H4 (cell line): Measurements from ENCODE around the gene DNER. TPM values are rescaled to one million over a fixed set of nuclear protein-coding genes. Genes with fewer than 3 reads are reported as not detected.
"Not testable (repeated sequence)": the region's sequence is repeated elsewhere in the genome, so short reads cannot be mapped to it uniquely, and the experiment has no call there.

ENCODE experiments used
- DNase-seq: peaks from one replicate; pipeline ENCODE4 v3.0.0-alpha.2; 2015; ENCODE audit warnings: low spot score
- total RNA-seq: library from RNA; depleted of rRNA; stranded (reverse); fragments of >200 nt; shearing (Covaris generic); gene quantifications from 2 replicates; pipeline ENCODE4 v1.2.3, GENCODE V29; 2014

The DNER gene
- total RNA-seq, 1 experiment from 2014 or later, result 8.7 TPM

DNA sequence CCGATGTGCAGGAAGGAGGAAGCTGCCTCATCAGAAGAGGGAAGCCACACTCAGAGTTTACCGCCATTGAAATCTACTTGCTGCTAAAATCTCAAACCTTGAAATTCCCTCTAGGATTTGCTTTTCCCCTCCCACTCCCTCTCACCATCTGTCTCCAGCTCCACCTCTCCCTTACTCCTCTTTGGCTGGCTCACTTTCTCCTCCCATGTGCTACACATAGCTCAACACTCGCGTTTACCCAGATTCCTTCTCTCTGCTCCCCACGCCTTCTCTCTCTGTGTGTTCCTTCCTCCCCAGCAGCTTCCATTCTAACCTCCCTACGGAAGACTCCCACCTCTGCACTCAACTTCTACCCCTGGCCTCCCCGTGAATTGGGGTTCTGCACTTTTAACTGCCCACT, 143.1 kb downstream of the DNER start:
- no peak for DNase-seq

DNA sequence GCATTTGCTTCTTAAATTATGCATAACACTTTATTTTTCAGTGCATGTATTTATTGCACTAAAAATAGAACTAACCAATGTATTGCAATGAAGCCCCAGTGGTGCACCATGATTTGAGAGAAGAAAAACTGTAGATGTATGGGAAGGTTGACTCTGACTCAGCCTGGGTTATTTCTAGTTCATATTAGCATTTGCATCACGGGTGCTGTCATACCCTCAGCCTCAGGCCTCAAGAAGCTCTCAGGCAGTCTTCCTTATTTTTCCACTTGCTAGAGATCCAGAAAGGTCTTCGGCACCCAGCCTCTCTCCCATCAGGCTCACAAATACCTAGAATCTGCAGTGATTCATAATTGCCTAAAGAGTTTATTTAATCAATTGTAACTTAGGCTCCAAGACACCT, 148.0 kb downstream of the DNER start:
- no peak for DNase-seq

DNA sequence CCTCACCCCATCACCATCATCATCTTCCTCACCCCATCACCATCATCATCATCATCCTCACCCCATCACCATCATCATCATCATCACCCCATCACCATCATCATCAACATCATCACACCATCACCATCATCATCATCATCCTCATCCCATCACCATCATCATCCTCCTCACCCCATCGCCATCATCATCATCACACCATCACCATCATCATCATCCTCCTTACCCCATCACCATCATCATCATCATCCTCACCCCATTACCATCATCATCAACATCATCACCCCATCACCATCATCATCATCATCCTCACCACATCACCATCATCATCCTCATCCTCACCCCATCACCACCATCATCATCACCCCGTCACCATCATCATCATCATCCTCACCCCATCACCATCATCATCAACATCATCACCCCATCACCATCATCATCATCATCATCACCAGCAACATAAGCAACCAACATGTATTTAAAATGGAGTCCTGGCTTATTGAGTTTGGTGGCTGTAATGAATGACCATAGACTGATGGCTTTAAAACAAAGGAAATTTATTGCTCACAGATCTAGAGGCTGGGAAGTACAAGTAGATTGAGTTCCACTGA, 150.0 kb downstream of the DNER start:
- DNase-seq, result no peak

DNA sequence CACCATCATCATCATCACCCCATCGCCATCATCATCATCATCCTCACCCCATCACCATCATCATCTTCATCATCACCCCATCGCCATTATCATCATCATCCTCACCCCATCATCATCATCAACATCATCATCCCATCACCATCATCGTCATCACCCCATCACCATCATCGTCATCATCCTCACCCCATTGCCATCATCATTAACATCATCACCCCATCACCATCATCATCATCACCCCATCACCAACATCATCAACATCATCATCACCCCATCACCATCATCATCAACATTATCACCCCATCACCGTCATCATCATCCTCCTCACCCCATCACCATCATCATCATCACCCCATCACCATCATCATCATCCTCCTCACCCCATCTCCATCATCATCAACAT, 151.0 kb downstream of the DNER start:
- no peak for DNase-seq

DNA sequence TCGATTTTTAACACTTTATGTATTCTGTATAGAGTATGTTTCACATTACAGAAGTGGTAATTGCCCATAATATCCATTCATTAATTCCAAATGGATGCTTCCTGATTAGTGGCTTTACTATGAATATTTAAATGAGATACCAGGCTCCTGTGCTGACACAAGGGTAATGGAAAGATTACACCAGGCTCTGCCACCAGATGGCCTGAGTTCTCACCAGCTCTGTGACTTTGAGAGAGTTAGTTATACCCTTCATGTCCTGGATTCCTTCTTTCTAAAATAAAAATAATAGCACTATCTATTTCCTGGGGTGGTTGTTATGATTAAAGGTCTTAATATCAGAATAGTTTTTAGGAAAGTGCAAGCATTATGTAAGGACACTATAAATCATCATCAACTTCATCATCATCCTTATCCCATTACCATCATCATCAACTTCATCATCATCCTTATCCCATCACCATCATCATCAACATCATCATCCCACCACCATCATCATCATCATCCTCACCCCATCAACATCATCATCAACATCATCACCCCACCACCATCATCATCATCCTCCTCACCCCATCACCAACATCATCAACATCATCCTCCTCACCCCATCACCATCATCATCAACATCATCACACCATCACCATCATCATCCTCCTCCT, 151.8 kb downstream of the DNER start:
- DNase-seq, result no peak

DNA sequence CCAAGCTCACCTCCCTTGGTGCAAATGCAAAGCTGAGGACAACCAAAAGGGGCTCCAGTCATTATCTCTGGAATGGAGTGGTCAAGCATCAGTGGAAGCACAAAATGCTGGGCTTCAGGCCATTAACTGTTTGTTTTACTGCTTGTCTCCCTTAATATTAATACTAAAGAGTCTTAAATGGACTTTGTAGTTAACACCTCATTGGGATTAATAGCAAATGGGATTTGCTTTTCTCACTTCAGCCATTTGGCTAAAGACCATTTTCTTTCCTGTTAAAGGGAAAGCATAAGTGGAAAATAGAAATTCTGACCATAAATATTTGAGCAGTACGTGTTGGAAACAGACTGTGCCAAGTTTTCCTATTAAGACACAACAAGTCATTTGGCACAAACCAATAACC, 154.4 kb downstream of the DNER start:
- DNase-seq, result no peak

DNA sequence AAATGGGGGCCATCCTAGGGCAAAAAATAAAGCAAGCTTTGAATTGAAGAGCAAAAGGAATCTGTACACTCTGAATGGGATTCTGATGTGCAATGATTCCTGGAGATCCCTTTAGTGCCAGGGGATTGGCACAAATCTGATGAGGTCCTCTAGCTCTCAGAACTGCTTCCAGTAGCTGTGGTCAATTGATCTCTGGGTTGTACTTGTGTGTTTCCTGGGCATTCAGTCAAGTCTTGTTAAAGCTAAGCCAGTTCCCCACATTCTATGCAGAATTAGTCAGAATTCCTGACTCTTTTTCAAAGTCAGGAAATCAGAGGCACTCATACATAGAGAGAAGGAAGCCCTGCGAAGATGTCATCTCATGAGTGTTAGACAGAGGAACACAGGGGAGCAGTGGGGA, 161.3 kb downstream of the DNER start:
- DNase-seq, result no peak

DNA sequence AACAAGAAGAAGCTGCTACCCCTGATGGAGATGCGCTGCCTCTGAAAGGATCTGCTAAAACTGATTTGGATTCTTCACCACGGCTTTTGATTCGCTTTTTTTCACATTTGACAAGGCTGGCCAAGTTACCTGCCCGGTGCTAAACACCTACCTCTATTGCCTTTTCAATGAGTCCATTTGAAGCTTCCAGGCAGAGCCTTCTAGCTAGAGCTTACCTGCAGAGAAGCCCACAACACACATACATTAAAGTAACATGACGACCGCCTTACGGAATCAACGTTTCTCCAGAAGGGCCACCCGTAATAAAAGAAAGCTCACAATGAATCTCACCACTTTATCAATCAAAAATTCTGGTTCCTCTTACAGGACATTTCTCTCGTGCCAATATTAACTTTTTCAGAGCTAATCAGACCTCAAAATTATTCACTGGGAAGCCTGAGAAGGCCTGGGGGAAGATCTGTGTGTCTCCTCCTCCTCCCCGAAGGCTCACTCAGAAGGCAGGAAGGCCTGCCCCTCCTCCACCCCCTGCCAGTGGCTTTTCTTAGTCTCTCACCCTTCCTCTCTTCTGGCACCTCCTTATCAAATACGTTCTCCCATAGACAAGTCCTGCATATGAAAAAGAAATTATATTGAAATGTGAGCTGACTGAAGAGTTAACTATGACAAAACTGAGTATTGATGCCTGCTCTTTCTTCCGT, 171.0 kb downstream of the DNER start:
- DNase-seq, result no peak

DNA sequence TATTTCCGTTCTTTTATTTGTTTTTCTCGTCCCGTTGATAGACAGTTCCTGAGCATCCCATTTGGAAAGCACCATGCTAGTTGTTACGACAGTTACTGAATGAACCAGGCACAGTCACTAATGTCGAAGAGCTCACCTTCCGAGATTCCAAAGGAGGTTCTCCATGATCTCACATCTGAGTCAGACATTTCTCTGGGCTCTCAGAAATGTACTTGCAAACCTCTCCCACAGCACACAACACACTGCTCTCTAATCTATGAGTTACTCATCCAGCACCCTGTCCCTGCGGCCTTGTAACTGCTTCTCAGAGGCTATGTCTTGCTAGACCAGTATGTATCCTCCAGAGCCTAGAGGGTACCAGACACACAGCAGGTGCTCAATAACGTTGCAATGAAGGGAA, 174.7 kb downstream of the DNER start:
- DNase-seq, result no peak

DNA sequence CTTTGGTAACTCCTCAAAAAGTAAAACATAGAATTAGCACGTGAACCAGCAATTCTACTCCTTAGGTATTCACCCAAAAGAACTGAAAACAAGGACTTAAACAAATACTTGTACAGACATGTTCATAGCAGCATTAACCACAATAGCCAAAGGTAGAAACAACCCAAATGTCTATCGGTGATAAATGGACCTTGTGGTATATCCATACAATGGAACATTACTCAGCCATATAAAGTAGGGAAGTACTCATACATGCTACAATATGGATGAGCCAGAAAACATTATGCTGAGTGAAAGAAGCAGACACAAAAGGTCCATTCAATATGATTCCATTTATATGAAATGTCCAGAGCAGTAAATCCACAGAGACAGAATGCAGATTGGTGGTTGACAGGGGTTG, 182.8 kb downstream of the DNER start:
- DNase-seq, result no peak

DNA sequence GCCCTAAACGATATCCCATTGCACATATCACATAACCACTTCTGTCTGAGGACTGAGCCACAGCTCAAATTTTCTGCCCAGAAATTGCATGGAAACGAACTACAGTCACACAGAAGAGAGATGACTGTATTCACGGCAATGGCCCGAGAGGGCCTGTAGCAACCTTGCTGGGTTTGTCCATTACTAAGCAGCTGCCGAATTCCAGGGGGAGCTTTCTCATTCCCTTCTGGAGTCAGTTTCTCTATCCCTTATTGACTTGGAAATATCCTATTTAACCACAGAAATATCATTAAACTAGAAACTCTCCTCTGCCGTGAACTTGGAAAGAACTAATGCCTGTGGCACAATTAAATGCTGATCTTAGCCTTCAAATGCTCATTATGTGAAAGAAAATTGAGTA, 183.9 kb downstream of the DNER start:
- DNase-seq, result no peak

DNA sequence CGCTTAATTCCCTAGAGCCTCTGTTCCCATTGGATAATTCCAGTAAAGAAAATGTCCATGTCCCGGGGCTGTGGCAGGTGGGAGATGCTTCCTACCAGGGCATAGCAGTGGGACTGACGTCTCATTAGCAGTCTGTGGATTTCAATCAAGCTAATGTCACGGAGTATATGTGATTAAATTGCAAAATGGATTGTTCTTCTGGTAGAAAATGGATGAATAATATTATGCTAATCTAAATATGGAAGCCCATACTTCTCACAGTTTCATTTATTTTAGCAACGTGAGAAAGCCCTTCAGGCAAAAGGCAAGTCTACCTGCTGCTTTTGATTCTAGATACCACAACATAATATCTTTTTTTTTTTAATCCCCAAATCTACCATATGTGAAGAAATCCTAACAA, 185.5 kb downstream of the DNER start:
- DNase-seq, result no peak

DNA sequence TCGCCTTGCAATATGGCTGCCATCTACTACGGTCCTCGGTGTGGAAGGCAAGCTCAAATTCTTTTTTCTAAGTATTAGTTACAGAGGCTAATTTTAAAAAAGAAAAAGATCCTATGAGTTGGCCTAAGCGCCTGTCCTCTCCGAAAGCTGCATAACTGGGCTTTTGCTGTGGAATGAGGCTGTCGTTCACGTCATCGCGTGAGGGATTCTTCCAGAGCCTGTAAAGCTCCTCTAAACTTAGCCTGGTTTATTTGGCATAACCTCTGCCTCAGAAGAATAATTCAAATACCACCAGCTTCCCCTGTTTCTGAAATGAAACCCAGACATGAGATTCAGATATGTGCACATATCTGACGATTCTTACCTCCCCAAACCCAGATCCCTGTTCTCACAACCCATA, 187.4 kb downstream of the DNER start:
- DNase-seq, result no peak

DNA sequence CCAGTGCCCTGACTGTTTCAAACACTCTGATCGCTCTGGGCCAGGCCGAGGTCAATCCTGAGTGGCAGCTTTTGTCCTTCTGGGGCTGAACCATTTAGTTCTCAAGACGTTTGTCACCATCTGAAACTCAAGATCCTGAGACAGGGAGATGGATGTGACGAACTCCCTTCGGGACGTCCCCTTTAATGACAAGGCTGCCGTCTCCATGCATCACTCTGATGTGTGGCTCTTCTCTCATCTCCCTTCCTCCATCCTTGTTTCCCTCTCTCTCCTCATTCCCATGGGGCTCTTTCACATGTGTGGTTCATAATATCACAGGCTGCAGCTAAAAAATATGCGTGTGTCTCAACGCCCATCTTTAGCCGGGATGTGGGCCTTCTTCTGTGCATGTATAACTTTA, 189.6 kb downstream of the DNER start:
- DNase-seq, result no peak

DNA sequence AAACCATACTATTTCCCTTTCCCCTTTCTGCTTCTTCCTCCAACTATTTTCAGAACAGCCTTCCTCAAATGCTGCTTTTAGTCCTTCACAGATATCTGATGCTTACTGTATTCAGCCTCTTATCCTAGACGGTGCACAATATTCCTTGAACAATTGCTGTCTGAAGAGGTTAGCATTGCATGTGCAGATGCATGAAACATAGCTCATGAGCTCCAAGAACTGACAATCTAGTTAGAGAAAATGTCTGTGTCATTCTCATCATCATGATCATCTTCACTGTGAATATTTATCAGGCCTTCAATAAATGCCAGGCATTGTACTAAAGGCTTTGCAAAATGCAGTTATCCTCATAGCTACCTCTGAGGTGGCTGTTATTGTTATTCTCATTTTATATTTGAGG, 190.7 kb downstream of the DNER start:
- DNase-seq, result no peak

DNA sequence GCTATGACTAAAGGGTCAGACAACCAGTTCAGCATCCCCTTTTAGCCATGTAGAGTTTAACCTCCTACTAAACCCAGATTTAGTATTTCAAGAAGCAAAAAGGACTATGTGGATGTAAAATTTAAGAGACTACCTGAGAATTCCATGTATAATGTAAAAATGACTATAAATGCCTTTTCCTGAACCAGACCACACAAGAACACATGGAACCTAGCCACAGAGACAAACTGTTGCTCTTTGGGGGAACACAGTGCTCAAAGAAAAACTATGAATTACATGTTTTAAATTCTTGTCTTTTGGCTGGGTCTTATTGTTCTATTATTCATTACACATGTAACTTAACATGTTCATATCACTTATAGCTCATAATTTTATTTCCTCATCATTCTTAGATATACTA, 192.8 kb downstream of the DNER start:
- no peak for DNase-seq

DNA sequence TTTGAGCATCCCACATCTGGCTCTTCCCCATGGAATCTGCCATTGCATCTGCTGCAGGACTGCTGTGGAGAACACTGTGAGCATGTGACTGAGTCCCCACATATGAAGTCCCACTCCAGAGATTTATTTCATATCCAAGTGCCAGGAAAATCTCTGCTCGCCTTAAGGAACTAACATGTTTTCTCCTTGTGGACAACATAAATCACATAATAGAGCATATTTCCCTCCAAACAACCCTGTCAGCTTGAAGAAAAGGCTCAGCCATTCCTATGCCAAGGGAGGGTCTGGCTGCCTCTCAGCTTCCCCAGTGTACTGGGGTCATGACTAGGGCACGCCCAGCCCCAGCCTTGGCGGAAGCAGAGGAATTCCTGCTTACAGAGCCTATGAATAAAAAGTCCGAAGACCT, 193.7 kb downstream of the DNER start:
- no peak for DNase-seq

DNA sequence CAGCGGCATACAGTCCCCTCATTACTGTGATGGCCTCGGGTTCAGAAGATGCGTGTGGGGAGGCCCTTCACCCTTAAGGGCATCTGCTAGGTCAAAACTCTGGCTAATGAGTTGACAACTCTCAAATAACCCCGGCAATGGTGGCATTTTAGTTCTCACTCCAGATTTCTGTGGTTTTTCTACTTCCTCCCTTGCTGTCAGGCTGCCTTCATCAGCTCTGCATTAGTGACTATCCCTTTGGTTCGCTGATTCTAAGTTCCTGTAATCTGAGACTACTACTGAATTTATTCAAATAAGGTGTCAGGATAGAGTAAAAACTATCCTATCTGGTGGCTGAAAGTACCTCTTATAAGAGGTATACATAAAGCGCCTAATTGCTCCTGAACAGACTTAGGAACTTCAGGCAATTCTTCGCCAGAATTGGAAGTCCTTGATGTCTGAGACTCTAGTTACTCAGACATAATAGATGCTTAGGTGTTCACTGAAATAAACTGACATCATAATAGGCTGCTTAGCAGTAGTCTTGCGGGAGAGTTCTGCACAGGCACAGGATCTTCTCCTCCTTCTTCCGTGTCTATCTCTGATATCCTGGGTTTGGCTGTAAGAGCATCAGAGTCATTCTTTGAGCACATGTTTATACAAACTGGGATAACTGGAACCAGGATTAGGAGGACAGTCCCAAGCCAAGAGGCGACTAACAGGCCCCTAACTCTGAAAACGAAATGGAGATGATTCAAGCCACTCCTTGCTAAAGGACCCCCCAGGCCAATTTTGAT, 194.5 kb downstream of the DNER start:
- DNase-seq, result no peak

DNA sequence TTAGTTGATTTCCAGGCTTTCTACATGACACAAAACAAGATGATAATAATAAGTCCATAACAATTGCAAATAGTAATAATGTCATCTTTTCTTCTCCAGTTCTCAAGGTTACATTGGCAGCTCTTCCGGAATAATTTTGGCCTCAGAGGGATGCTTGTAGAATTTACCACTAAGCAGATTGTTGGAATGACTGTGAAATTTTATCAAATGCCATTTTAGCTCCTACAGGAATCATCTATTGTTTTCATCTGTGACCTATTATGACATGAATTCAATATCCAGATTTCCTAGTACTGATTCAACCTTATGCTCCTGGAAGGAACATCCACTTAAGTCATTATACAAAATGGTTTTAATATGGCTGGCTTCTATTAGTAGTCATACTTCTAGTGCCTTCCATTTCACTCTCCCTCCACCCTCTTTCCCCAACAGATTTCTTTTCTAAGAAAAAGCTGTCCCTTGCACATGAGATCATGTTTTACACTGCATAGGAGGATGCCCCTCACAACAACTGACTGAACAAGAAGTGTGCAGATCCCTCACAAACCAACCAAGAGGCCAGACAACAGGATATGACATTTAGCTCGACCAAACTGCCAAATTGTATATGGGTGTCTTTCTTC, 200.0 kb downstream of the DNER start:
- DNase-seq, result no peak

DNA sequence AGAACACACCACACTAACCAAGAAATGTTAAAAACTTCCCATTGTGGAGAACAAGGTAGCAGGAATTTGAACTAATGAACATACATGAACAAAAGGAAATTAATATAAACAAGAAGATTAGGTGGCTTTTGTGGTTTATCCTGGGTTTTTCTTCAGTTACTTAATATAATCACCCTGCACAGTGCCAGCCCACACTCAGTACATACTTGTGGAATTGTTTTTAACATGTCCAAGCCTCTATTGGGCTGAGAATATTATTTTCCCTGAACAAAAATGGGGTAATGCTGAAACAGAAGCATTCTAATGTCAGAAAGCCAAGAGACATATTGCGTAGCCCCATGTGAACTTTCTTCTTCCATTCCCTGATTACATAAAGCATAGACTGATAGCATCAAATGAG, 202.8 kb downstream of the DNER start:
- DNase-seq, result peak; percentile 12

DNA sequence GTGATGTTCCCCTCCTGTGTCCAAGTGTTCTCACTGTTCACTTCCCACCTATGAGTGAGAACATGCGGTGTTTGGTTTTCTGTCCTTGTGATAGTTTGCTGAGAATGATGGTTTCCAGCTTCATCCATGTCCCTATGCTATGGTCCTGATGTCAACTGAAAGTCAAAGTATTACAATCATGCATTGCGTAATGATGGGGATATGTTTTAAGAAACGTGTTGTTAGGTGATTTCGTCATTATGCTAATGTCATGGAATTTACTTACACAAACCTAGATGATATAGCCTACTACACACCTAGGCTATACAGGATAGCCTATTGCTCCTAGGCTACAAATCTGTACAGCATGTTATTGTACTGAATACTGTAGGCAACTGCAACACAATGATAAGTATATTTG, 207.7 kb downstream of the DNER start:
- DNase-seq, result not testable (repeated sequence)
